RPMI8226 (cell line): ENCODE data around the gene BAG1.

Experiments
- DNase-seq: peaks from one replicate; pipeline ENCODE4 v3.0.0-alpha.2; 2015

BAG1 gene

GRCh38 chr9:33273266-33273971 lies 8.9 kb upstream of the BAG1 start:
- DNase-seq: no peak

- no peak for DNase-seq
Observed at GRCh38 chr9:33272061-33272460, 7.6 kb upstream of the BAG1 start.

GRCh38 chr9:33270146-33270545 lies 5.6 kb upstream of the BAG1 start:
- DNase-seq: no peak

GRCh38 chr9:33267151-33267767 lies 2.8 kb upstream of the BAG1 start:
- DNase-seq: no peak

- DNase-seq: no peak
Observed at GRCh38 chr9:33265211-33265865, 830 bp upstream of the BAG1 start.

GRCh38 chr9:33264003-33264472 lies 470 bp downstream of the BAG1 start:
- DNase-seq: peak; percentile 46

GRCh38 chr9:33263131-33264002 lies 1.1 kb downstream of the BAG1 start:
- peak; percentile 48 for DNase-seq

- DNase-seq: no peak
Observed at GRCh38 chr9:33260372-33260771, 4.1 kb downstream of the BAG1 start.

- DNase-seq: no peak
Observed at GRCh38 chr9:33257276-33257675, 7.2 kb downstream of the BAG1 start.

- no peak for DNase-seq
Observed at GRCh38 chr9:33256236-33256635, 8.3 kb downstream of the BAG1 start.

GRCh38 chr9:33255471-33255870 lies 9.0 kb downstream of the BAG1 start:
- no peak for DNase-seq

GRCh38 chr9:33255014-33255413 lies 9.5 kb downstream of the BAG1 start:
- no peak for DNase-seq

- DNase-seq: no peak
Observed at GRCh38 chr9:33254211-33254610, 10.3 kb downstream of the BAG1 start.

GRCh38 chr9:33250458-33250995 lies 14.0 kb downstream of the BAG1 start:
- no peak for DNase-seq

- no peak for DNase-seq
Observed at GRCh38 chr9:33249983-33250382, 14.5 kb downstream of the BAG1 start.

- DNase-seq: peak; percentile 38
Observed at GRCh38 chr9:33249087-33249658, 15.3 kb downstream of the BAG1 start.

GRCh38 chr9:33248606-33249005 lies 15.9 kb downstream of the BAG1 start:
- no peak for DNase-seq

- no peak for DNase-seq
Observed at GRCh38 chr9:33246269-33246860, 18.1 kb downstream of the BAG1 start.

GRCh38 chr9:33245341-33245740 lies 19.2 kb downstream of the BAG1 start:
- DNase-seq: no peak

GRCh38 chr9:33244137-33244784 lies 20.2 kb downstream of the BAG1 start:
- DNase-seq: no peak

- DNase-seq: no peak
Observed at GRCh38 chr9:33242609-33243134, 21.8 kb downstream of the BAG1 start.
